Stimulated activated CD8-positive, alpha-beta memory T cell treated with anti-CD3 and anti-CD28 coated beads, Interleukin-2, amount 100 ng/mL, for 48 hours (primary cell): ENCODE measurements around the gene CYCS.
A peak's percentile ranks its signal among the peaks of the same experiment; 100 is the strongest.
"Not testable (repeated sequence)": the region's sequence is repeated elsewhere in the genome, so short reads cannot be mapped to it uniquely, and the experiment has no call there.

Experiments used
- DNase-seq, 2 donors: peaks; one replicate each; pipeline ENCODE4 v3.0.0-alpha.2; 2020; ENCODE audit warnings: low read depth in 2 of 2

The CYCS gene

GRCh38 chr7:25125137-25125946, at the start of gene CYCS:
Gene CYCS (minus strand): TSS chr7:25125260. CDS start chr7:25124119, 1,141 bp downstream.
- peak; percentile 99 for DNase-seq

- no peak for DNase-seq
These were observed 48.1 kb upstream of the CYCS start for GRCh38 chr7:25173184-25173583.

GRCh38 chr7:25171516-25171915, 46.5 kb upstream of the CYCS start:
- DNase-seq: no peak

- DNase-seq: no peak
These were observed 46.0 kb upstream of the CYCS start for GRCh38 chr7:25171071-25171470.

GRCh38 chr7:25169683-25170082, 44.6 kb upstream of the CYCS start:
- DNase-seq: no peak

GRCh38 chr7:25168145-25168544, 43.1 kb upstream of the CYCS start:
- no peak for DNase-seq

- no peak for DNase-seq
These were observed 42.3 kb upstream of the CYCS start for GRCh38 chr7:25167262-25167843.

- DNase-seq: not testable (repeated sequence)
These were observed 35.0 kb upstream of the CYCS start for GRCh38 chr7:25159983-25160596.

GRCh38 chr7:25158966-25159365, 33.9 kb upstream of the CYCS start:
- no peak for DNase-seq

GRCh38 chr7:25151773-25152172, 26.7 kb upstream of the CYCS start:
- no peak for DNase-seq

GRCh38 chr7:25149836-25150235, 24.8 kb upstream of the CYCS start:
- no peak for DNase-seq

GRCh38 chr7:25148772-25149575, 23.9 kb upstream of the CYCS start:
- no peak for DNase-seq

- DNase-seq: no peak
These were observed 18.7 kb upstream of the CYCS start for GRCh38 chr7:25143763-25144162.

GRCh38 chr7:25139536-25139935, 14.5 kb upstream of the CYCS start:
- DNase-seq: no peak

- DNase-seq: no peak
These were observed 9.4 kb upstream of the CYCS start for GRCh38 chr7:25134358-25135010.

- no peak for DNase-seq
These were observed 7.4 kb upstream of the CYCS start for GRCh38 chr7:25132430-25132829.

- no peak for DNase-seq
These were observed 1.7 kb upstream of the CYCS start for GRCh38 chr7:25126751-25127150.

GRCh38 chr7:25124465-25125136, 459 bp downstream of the CYCS start:
- no peak for DNase-seq

- no peak for DNase-seq
These were observed 2.7 kb downstream of the CYCS start for GRCh38 chr7:25122373-25122772.

- no peak for DNase-seq
These were observed 3.5 kb downstream of the CYCS start for GRCh38 chr7:25121599-25121998.

GRCh38 chr7:25119102-25119501, 6.0 kb downstream of the CYCS start:
- DNase-seq: no peak
